WTC11 (cell line): ENCODE data around the gene RPS28.

Experiments
- ATF3 ChIP-seq: sonication (generic); formaldehyde crosslinking; conservative IDR thresholded peaks from 2 replicates; pipeline ENCODE4 v1.8.1; 2022; ENCODE audit warnings: mild to moderate bottlenecking, missing genetic modification reagents
- CTCF ChIP-seq: fragments of 200-600 bp; IDR thresholded peaks from 2 replicates; pipeline ENCODE4 v1.8.0; 2022; ENCODE audit warnings: antibody characterized with exemption
- FOXJ3 ChIP-seq: sonication (generic); formaldehyde crosslinking; IDR thresholded peaks from 2 replicates; pipeline ENCODE4 v1.9.0; 2021; ENCODE audit warnings: missing genetic modification reagents, mild to moderate bottlenecking, borderline replicate concordance
- MAX ChIP-seq: sonication (generic); formaldehyde crosslinking; IDR thresholded peaks from 2 replicates; pipeline ENCODE4 v1.8.0; 2022; ENCODE audit warnings: mild to moderate bottlenecking, missing genetic modification reagents

- no peak for TF ChIP-seq FOXJ3
- no peak for TF ChIP-seq MAX (CRISPR knock-in tag)
- TF ChIP-seq ATF3 (CRISPR knock-in tag) = no peak
- no peak for TF ChIP-seq CTCF
Measured at GRCh38 chr19:8355631-8356402, 34.5 kb downstream of the RPS28 start.
